HG03521 (cell line): ENCODE measurements around the gene PSMD12.
"Not testable (repeated sequence)": the region's sequence is repeated elsewhere in the genome, so short reads cannot be mapped to it uniquely, and the experiment has no call there.

Source experiments
- ATAC-seq: cut with Tn5 transposase; IDR thresholded peaks from one replicate; pipeline ENCODE4 v1.9.1; 2021; ENCODE audit warnings: mild to moderate bottlenecking, moderate library complexity; ENCODE audit not compliant: unreplicated experiment

Gene PSMD12

DNA sequence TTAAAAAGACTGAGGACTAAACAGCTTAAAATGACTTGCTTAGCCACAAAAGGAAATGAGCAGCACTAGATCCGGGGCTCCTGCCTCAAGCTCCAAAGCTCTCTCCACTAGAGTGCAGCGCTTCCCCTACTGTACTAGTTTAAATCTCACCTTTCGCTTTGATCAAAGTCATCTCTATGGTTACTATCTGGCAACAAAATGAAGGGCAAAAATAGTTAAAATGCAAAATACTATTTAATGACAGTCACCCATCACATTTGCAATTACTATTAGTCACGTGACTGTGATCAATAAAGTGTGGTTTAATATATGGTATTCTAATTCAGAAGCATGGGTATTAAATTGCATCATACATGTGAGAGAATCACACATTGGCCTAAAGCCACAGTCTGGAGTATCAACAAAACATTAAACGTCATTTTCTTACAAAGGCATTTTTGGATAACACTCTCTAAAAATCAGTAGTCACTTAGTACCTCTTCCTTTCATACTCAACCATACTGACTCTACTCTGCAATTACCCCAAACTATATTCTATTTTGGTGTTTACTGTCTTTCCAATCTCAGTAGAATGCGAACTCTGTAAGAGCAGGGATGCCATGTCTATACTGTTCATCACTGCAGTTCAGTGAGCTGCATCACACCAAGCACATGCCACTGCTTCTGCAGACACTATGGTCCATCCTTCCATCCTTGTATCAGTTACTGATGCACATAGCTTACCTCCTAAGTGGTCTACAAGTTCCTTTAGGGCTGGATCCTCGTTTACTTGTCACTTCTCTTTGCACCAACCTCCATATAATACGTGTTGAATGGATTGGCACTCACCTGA lies 6.2 kb downstream of the PSMD12 start:
- no peak for ATAC-seq

DNA sequence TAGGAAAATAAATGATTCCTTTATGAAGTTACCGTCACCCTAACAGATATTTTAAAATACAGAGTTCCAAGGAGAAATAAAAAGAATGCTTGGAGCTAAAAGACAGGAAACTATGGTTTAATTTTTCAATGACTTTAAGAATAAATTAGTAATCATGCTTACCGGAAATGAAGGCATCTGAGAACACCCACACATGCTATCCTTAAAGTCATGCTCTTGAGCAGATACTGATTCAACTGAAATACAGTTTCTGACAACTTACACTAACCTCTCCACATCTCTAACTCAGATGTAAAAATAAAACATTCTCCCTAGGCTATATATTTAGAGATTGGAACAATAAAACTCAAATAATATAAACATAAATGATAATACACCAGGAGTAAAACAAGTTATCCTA lies 7.8 kb downstream of the PSMD12 start:
- no peak for ATAC-seq

DNA sequence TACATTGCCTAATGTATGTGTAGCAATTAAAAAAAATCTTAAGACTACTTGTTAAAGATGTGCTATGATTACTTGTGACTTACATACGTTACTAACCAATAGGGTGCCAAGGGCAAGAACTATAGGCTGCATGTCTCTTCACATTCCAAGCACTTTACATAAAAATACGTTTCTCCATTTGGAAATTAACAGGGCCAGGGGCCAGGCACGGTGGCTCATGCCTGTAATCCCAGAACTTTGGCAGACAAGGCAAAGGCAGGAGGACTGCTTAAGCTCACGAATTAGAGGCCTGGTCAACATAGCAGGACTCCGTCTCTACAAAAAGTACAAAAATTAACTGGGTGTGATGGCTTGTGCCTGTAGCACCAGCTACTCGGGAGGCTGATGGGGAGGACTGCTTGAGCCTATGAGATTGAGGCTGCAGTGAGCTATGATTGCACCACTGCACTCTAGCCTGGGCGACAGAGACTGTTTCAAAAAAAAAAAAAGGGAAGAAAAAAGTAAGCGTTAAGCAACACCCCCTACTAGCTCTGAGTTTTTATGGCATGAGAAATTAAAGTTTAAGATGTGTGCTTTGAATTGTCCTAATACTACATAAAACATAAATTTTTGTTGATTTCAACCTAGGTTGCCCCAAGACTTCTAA lies 12.3 kb downstream of the PSMD12 start:
- ATAC-seq = no peak

DNA sequence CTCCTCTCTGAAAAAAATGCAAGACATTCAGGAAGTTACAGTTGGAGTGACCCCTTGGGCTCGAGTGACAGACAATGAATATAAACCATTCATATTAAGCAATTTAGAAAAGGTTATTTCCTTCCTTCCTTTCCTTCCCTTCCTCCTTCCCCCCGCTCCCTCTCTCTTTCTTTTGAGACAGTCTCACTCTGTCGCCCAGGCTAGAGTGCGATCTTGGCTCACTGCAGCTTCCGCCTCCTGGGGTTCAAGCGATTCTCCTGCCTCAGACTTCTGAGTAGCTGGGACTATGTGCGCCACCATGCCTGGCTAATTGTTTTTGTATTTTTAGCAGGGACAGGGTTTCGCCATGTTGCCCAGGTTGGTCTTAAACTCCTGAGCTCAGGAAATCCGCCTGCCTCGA lies 13.2 kb downstream of the PSMD12 start:
- no peak for ATAC-seq

DNA sequence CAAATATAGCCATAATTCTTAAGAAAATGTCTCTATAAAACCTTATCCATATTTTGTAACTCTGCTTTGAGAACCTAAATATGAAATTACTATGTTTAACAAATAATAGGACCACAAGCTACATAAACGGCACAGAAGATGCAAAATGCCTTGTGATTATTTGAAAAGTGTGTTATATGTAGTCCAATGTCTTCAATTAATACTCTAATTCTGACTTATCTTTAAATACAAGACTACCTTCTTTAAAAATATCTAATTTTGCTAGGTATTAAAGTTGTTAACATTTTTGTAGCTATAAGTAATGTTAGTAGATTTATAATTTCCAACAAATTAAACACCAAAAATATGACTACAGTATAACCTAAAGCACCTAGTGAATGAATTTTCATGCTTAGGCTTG lies 17.0 kb downstream of the PSMD12 start:
- no peak for ATAC-seq

DNA sequence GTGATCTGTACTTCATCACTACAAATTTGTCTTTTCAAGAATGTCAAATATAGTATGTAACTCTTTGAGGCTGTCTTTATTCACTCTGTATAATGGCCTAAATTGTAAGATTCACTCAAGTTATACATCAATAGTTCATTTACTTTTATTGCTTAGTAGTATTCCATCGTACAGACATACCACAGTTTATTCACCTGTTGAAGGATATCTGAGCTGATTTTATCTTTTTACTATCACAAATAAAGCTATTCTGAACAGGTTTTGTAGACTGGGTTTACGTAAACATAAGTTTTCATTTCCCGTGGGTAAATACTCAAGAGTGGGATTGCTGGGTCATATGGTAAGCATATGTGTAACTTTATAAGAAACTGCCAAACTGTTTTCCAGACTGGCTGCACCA lies 18.6 kb downstream of the PSMD12 start:
- ATAC-seq = no peak

DNA sequence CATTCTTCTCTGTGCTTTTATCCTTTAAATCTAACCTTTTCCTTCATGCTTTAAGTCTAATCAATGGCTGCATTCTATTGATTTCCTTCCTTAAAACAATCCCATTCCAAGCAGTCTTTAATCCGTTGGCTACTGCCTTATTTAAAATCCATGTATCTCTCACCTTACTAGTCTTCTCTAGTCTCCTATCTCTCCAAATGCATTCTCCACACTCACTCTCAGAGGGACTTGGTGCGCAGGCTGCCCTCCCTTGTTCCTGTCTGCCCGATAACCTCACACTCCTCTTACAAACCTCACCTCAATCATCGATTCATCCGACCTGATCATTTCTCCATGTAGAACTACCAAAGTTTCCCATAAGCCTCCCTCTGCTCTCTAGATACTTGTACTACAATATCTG lies 23.1 kb downstream of the PSMD12 start:
- no peak for ATAC-seq

DNA sequence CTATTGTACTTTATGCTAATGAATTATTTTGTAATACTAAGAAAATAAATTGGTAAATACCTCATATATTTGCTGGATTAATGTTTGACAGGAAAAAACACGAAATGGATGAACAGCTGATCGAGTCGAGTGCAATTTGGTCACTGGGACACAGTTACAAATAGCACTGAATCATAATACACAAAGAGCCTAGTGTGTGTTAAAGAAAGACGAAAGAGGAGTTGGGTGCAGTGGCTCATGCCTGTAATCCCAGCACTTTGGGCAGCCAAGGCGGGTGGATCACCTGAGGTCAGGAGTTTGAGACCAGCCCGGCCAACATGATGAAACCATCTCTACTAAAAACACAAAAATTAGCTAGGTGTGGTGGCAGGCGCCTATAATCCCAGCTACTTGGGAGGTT lies 28.0 kb downstream of the PSMD12 start:
- not testable (repeated sequence) for ATAC-seq

DNA sequence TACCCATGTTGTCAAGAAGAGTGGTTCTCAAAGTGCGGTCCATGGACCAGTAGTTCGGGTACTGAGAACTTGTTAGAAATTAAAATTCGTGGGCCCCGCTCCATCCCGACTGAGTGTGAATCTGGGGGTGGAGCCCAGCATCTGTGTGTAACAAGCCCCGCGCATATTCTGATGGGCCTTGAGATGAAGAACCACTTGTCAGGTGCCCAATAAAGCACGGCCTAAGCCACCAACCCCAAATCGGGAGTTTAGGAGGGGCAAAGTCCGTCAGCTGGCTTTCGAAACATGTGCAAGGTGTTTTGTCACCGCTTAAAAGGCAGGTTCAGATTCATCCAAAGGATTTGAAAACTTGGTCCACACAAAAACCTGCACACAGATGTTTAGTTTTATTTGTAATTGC lies 29.5 kb downstream of the PSMD12 start:
- no peak for ATAC-seq

DNA sequence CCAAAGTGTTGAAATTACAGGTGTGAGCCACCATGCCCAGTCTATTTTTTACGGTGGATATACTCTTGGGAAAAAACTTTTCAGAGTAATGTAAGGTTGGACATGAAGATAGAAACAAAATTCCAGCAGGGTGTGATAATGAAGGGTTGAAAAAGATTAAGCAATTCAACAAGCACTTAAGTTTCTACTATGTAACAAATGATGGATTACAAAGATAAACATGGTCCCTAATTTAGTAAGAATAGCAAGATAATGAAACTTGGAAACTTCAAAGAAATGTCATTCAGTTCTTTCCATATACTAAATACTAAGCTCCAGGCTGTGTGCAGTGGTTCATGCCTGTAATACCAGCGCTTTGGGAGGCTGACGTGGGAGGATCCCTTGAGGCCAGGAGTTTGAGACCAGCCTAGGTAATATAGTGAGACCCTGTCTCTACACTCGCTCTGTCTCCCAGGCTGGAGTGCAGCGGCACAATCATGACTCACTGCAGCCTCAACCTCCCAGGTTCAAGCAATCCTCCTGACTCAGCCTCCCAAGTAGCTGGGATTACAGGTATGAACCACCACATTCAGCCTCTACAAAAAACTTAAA lies 31.0 kb downstream of the PSMD12 start:
- no peak for ATAC-seq

DNA sequence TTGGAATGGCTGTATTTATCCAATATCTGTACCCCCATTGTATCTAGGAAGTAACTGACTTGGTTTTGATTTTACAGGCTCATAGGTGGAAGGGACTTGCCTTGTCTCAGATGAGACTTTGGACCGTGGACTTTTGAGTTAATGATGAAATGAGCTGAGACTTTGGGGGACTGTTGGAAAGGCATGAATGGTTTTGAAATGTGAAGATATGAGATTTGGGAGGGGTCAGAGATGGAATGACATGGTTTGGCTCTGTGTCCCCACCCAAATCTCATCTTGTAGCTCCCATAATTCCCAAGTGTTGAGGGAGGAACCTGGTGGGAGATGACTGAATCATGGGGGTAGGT lies 34.2 kb downstream of the PSMD12 start:
- not testable (repeated sequence) for ATAC-seq

DNA sequence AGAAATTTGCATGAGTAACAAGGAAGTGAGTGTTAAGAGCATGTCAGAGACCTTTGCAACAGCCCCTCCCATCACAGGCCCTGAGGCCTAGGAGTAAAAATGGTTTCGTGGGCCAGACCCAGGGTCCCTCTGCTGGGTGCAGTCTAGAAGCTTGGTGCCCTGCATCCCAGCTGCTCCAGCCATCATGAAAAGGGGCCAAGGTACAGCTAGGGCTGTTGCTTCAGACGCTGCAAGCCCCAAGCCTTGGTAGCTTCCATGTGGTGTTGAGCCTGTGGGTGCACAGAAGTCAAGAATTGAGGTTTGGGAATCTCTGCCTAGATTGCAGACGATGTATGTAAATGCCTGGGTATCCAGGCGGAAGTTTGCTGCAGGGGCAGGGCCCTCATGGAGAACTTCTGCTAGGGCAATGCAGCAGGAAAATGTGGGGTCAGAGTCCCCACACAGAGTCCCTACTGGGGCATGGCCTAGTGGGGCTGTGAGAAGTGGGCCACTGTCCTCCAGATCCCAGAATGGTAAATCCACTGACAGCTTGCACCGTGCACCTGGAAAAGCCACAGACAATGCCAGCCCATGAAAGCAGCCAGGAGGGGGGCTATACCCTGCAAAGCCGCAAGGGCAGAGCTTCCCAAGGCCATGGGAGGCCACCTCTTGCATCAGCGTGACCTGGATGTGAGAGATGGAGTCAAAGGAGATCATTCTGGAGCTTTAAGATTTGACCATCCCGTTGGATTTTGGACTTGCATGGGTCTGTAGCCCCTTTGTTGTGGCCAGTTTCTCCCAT lies 34.8 kb downstream of the PSMD12 start:
- not testable (repeated sequence) for ATAC-seq

DNA sequence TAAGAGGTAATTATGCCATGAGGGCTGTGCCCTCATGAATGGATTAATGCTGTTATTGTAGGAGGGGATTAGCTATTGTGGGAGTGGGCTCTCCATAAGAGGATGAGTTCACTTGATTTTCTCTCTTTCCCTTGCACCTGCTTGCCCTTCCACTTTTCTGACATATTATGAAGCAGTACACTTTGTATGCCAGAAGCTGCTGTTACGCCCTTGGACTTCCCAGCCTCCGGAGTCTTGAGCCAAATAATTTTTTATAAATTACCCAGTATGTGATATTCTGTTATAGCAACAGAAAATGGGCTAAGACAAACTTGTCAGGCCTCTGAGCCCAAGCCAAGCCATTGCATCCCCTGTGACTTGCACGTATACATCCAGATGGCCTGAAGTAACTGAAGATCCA lies 38.4 kb downstream of the PSMD12 start:
- ATAC-seq = no peak

DNA sequence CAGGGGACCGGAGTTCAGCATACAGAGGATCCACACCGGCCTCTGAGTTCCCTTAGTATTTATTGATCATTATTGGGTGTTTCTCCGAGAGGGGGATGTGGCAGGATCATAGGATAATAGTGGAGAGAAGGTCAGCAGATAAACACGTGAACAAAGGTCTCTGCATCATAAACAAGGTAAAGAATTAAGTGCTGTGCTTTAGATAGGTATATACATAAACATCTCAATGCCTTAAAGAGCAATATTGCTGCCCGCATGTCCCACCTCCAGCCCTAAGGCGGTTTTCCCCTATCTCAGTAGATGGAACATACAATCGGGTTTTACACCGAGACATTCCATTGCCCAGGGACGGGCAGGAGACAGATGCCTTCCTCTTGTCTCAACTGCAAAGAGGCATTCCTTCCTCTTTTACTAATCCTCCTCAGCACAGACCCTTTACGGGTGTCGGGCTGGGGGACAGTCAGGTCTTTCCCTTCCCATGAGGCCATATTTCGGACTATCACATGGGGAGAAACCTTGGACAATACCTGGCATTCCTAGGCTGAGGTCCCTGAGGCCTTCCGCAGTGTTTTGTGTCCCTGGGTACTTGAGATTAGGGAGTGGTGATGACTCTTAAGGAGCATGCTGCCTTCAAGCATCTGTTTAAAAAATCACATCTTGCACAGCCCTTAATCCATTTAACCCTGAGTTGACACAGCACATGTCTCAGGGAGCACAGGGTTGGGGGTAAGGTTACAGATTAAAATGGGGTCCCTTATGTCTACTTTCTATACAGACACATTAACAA lies 39.2 kb downstream of the PSMD12 start:
- ATAC-seq = not testable (repeated sequence)

DNA sequence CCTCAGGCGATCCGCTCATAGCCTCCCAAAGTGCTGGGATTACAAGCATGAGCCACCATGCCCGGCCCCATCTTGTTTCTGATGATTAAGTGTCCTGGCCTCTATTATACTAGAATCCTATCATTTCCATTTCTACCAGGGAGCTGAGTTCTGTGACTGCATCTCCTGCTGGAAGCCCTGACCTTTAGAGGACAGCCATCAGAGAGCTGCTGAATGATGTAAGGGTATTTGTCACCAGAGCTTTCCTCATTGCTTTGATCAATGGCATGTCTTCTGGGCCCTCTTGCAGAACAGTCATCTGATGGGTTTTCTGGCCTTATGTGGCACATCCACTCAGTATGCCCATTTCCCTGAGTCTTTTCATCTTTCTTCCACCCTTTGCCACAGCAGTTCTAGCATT lies 39.9 kb downstream of the PSMD12 start:
- ATAC-seq = no peak

DNA sequence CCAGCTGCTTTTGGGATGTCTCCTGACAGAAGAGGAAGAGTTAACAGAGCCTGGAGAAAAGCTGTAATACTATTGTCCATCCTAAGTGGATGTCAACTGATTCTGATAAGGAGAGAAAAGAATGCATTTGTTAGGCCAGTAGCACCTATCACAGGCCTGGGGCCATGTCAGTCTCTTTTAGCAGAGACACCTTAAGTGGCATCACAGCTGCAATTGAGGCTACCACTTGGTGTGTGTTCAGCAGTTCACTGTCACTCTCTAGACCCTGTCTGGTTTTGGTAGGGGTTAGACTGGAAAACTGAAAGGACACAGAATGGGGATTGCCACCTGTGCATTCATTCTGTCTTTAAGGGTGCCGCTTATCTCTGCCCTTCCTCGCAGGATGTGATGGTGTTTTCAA lies 42.0 kb downstream of the PSMD12 start:
- no peak for ATAC-seq

DNA sequence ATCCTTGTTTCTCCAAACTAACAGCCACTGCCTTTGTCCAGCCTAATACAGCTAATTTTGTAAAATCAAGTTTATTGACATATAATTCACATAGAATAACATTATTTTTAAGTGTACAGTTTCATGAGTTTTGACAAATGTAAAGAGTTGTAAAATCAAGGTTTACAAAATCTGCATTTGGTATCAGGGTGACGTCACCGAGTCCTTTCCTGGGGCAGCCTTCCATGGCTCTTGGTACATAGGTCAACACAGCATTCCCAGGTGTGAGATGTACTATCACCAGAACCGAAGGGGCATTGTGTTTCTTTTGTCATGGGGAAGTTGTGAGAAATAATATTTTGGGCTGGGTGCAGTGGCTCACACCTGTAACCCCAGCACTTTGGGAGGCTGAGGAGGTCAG lies 42.9 kb downstream of the PSMD12 start:
- no peak for ATAC-seq

DNA sequence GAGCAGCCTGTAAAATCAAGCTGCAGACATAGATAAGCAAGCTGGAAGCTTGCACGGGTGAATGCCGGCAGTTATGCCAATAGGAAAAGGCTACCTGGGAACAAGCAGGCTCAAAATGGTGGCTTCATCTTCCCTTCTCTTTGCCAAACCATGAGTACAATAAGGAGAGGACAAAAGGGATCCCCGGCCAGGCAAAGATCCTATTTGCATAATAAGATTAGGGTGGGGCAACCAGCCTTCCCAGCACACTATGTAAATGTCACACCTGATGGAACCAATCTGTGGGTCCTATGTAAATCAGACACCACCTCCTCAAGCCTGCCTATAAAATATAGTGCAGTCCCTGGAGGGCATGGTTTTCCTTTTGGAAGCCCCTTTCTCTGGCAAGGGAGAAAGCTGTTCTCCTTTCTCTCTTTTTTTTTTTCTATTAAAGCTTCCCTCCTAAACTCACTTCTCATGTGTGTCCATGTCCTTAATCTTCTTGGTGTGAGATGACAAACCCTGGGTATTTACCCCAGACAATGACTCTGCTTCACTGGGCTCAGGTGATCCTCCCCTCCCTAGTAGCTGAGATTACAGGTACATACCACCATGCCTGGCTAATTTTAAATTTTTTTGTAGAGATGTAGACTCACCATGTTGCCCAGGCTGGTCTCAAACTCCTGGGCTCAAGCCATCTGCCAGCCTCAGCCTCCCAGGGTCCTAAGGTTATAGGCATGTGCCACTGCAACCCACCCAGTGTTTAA lies 44.2 kb downstream of the PSMD12 start:
- no peak for ATAC-seq

DNA sequence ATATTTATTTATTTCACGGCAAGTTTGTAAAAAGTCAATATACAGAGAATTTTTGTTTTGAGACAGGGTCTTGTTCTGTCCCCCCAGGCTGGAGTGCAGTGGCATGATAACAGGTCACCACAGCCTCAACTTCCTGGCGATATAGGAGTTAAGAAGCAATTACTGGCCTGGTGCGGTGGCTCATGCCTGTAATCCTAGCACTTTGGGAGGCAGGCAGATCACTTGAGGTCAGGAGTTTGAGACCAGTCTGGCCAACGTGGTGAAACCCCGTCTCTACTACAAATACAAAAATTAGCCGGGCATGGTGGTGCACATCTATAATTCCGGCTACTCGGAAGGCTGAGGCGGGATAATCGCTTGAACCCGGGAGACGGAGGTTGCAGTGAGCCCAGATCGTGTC lies 44.9 kb downstream of the PSMD12 start:
- ATAC-seq = not testable (repeated sequence)

DNA sequence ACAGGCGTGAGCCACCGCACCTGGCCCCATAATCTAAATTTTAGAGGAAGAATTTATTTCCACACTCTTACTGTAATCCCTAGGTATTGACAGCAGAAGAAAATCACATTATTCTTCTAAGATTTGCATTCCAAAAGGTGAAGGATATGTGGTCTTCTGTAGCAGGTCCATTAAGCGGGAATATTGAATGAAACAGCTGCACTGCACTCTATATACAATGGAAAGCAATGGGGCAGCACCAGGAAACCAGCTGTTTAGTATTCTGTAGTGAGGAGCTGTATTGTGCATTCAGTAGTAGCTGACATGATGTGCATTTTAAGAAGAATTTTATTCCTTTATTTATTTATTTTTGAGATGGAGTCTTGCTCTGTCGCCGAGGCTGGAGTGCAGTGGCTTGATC lies 49.6 kb downstream of the PSMD12 start:
- ATAC-seq = no peak
